Muscle layer of colon (tissue), 2 donors: ENCODE data around the gene BTBD2.
A peak's percentile ranks its signal among the peaks of the same experiment; 100 is the strongest.

Experiments
- H3K27ac ChIP-seq: one replicate; pipeline ENCODE4 v1.7.0; 2013; ENCODE audit warnings: low read depth, mild to moderate bottlenecking, low read length, moderate library complexity
- H3K27me3 ChIP-seq, 2 donors: one replicate each; pipeline ENCODE4 v1.7.0; 2013; ENCODE audit warnings: low read length in 2 of 2, mild to moderate bottlenecking in 2 of 2; ENCODE audit not compliant: insufficient read depth in 2 of 2, control insufficient read depth in 1 of 2
- H3K36me3 ChIP-seq: one replicate; pipeline ENCODE4 v1.7.0; 2013; ENCODE audit warnings: mild to moderate bottlenecking, low read length; ENCODE audit not compliant: insufficient read depth
- H3K4me1 ChIP-seq: one replicate; pipeline ENCODE4 v1.7.0; 2013; ENCODE audit warnings: mild to moderate bottlenecking, low read length; ENCODE audit not compliant: insufficient read depth
- H3K4me3 ChIP-seq, 2 donors: one replicate each; pipeline ENCODE4 v1.7.0; 2013; ENCODE audit warnings: low read length in 2 of 2, low read depth in 1 of 2, mild to moderate bottlenecking in 1 of 2, moderate library complexity in 1 of 2
- H3K9ac ChIP-seq: one replicate; pipeline ENCODE4 v1.7.0; 2013; ENCODE audit warnings: low read length
- H3K9me3 ChIP-seq: one replicate; pipeline ENCODE4 v1.7.0; 2013; ENCODE audit warnings: mild to moderate bottlenecking, low read length
- donor health status: abdominal sarcoma.
- donor health status: Adenocarcinoma of cecum.

BTBD2 gene

GRCh38 chr19:2016041-2016807 is 710 bp upstream of the BTBD2 start:
- Histone ChIP-seq H3K4me3 (peak overlapping the region in 1 of 2 donors; percentile 23), H3K9ac (peak overlapping the region; percentile 44), H3K9me3 (no peaks in the 10 kb centered on the region), H3K36me3 (no peaks in the 10 kb centered on the region), H3K4me1 (peaks cover 23% of the 10 kb centered on the region), H3K27ac (peak overlapping the region; percentile 80), H3K27me3 (no peaks in the 10 kb centered on the region)

GRCh38 chr19:2014731-2015607 is 545 bp downstream of the BTBD2 start:
- Histone ChIP-seq H3K27me3 (no peaks in the 10 kb centered on the region), H3K9me3 (no peaks in the 10 kb centered on the region), H3K36me3 (no peaks in the 10 kb centered on the region), H3K4me3 (peak overlapping the region; percentile 47 to 50), H3K27ac (peak overlapping the region; percentile 14), H3K9ac (no peak overlapping the region), H3K4me1 (peaks cover 23% of the 10 kb centered on the region)

- H3K4me1 ChIP-seq = peaks cover 18% of the 10 kb centered on the region
- no peaks in the 10 kb centered on the region for H3K27me3 ChIP-seq
- no peaks in the 10 kb centered on the region for H3K36me3 ChIP-seq
- H3K9ac ChIP-seq = no peak overlapping the region
- H3K4me3 ChIP-seq = peak overlapping the region in 1 of 2 donors; percentile 50
- H3K9me3 ChIP-seq = no peaks in the 10 kb centered on the region
- no peak overlapping the region for H3K27ac ChIP-seq
Observed at GRCh38 chr19:2014131-2014571, 1.4 kb downstream of the BTBD2 start.

- no peaks in the 10 kb centered on the region for H3K36me3 ChIP-seq
- H3K4me1 ChIP-seq = peaks cover 18% of the 10 kb centered on the region
- no peaks in the 10 kb centered on the region for H3K9me3 ChIP-seq
- H3K4me3 ChIP-seq = no peak overlapping the region
- H3K27me3 ChIP-seq = no peaks in the 10 kb centered on the region
- H3K9ac ChIP-seq = no peak overlapping the region
- no peak overlapping the region for H3K27ac ChIP-seq
Observed at GRCh38 chr19:2013683-2013961, 1.9 kb downstream of the BTBD2 start.

- no peak overlapping the region for H3K9ac ChIP-seq
- H3K4me1 ChIP-seq = peaks cover 18% of the 10 kb centered on the region
- H3K9me3 ChIP-seq = no peaks in the 10 kb centered on the region
- no peak overlapping the region for H3K27ac ChIP-seq
- H3K4me3 ChIP-seq = no peak overlapping the region
- no peaks in the 10 kb centered on the region for H3K27me3 ChIP-seq
- no peaks in the 10 kb centered on the region for H3K36me3 ChIP-seq
Observed at GRCh38 chr19:2012941-2013682, 2.4 kb downstream of the BTBD2 start.

- Histone ChIP-seq H3K4me1 (peaks cover 14% of the 10 kb centered on the region), H3K9me3 (no peaks in the 10 kb centered on the region), H3K9ac (no peak overlapping the region), H3K36me3 (no peaks in the 10 kb centered on the region), H3K27me3 (no peaks in the 10 kb centered on the region), H3K4me3 (no peak overlapping the region), H3K27ac (no peak overlapping the region)
Observed at GRCh38 chr19:2011169-2011568, 4.3 kb downstream of the BTBD2 start.

- Histone ChIP-seq H3K9me3 (no peaks in the 10 kb centered on the region), H3K36me3 (no peaks in the 10 kb centered on the region), H3K27ac (no peak overlapping the region), H3K4me1 (peaks cover 12% of the 10 kb centered on the region), H3K4me3 (no peak overlapping the region), H3K9ac (no peak overlapping the region), H3K27me3 (no peaks in the 10 kb centered on the region)
Observed at GRCh38 chr19:2010135-2010668, 5.3 kb downstream of the BTBD2 start.

GRCh38 chr19:2003874-2004273 is 11.6 kb downstream of the BTBD2 start:
- H3K27ac ChIP-seq = no peak overlapping the region
- H3K27me3 ChIP-seq = no peaks in the 10 kb centered on the region
- H3K36me3 ChIP-seq = peaks cover 14% of the 10 kb centered on the region
- no peak overlapping the region for H3K9ac ChIP-seq
- no peak overlapping the region for H3K4me3 ChIP-seq
- no peaks in the 10 kb centered on the region for H3K4me1 ChIP-seq
- no peaks in the 10 kb centered on the region for H3K9me3 ChIP-seq

- peaks cover 26% of the 10 kb centered on the region for H3K36me3 ChIP-seq
Observed at GRCh38 chr19:1999856-2000515, 15.5 kb downstream of the BTBD2 start.

GRCh38 chr19:1998712-1999708 is 16.5 kb downstream of the BTBD2 start:
- H3K36me3 ChIP-seq = peaks cover 26% of the 10 kb centered on the region

More at GRCh38 chr19:1999856-2000515, 15.5 kb downstream of the BTBD2 start:
- H3K4me1 ChIP-seq = no peaks in the 10 kb centered on the region
- no peak overlapping the region for H3K4me3 ChIP-seq
- H3K9me3 ChIP-seq = no peaks in the 10 kb centered on the region
- no peak overlapping the region for H3K27ac ChIP-seq
- no peak overlapping the region for H3K9ac ChIP-seq
- H3K27me3 ChIP-seq = no peaks in the 10 kb centered on the region

More at GRCh38 chr19:1998712-1999708, 16.5 kb downstream of the BTBD2 start:
- Histone ChIP-seq H3K27ac (no peak overlapping the region), H3K27me3 (no peaks in the 10 kb centered on the region), H3K9ac (no peak overlapping the region), H3K4me3 (no peak overlapping the region), H3K9me3 (no peaks in the 10 kb centered on the region), H3K4me1 (no peaks in the 10 kb centered on the region)
